ENCODE data around the gene PPARG.

Gene PPARG

GRCh38 chr3:12286927-12287726 is 1.7 kb upstream of the PPARG start:
- no peak for TF ChIP-seq CTCF (IDR thresholded peaks at IDR 0.05; ENCODE audit: borderline replicate concordance, control extremely low read depth, extremely low read depth, insufficient read depth, missing control alignments)
- in situ Hi-C loops (cut with MboI; ENCODE audit: low sequenced_read_pairs, unreplicated experiment): no loop called here
- DNase-seq (ENCODE audit: low spot score): no peak

- in situ Hi-C loops (cut with MboI; ENCODE audit: low sequenced_read_pairs, unreplicated experiment): no loop called here
- TF ChIP-seq CTCF (IDR thresholded peaks at IDR 0.05; ENCODE audit: borderline replicate concordance, control extremely low read depth, extremely low read depth, insufficient read depth, missing control alignments): no peak
- DNase-seq (ENCODE audit: low spot score): peak; percentile 39
Observed at GRCh38 chr3:12287727-12288181, 1.1 kb upstream of the PPARG start.

GRCh38 chr3:12289524-12289923 is 654 bp downstream of the PPARG start:
- TF ChIP-seq CTCF (IDR thresholded peaks at IDR 0.05; ENCODE audit: borderline replicate concordance, control extremely low read depth, extremely low read depth, insufficient read depth, missing control alignments): no peak
- DNase-seq (ENCODE audit: low spot score): no peak
- in situ Hi-C loops (cut with MboI; ENCODE audit: low sequenced_read_pairs, unreplicated experiment): no loop called here

- no peak for DNase-seq (ENCODE audit: low spot score)
- in situ Hi-C loops (cut with MboI; ENCODE audit: low sequenced_read_pairs, unreplicated experiment): no loop called here
- no peak for TF ChIP-seq CTCF (IDR thresholded peaks at IDR 0.05; ENCODE audit: borderline replicate concordance, control extremely low read depth, extremely low read depth, insufficient read depth, missing control alignments)
Observed at GRCh38 chr3:12292770-12293169, 3.9 kb downstream of the PPARG start.

GRCh38 chr3:12294885-12295580 is 6.2 kb downstream of the PPARG start:
- in situ Hi-C loops (cut with MboI; ENCODE audit: low sequenced_read_pairs, unreplicated experiment): no loop called here
- no peak for TF ChIP-seq CTCF (IDR thresholded peaks at IDR 0.05; ENCODE audit: borderline replicate concordance, control extremely low read depth, extremely low read depth, insufficient read depth, missing control alignments)
- DNase-seq (ENCODE audit: low spot score): no peak

GRCh38 chr3:12296511-12296910 is 7.6 kb downstream of the PPARG start:
- in situ Hi-C loops (cut with MboI; ENCODE audit: low sequenced_read_pairs, unreplicated experiment): no loop called here
- no peak for DNase-seq (ENCODE audit: low spot score)
- no peak for TF ChIP-seq CTCF (IDR thresholded peaks at IDR 0.05; ENCODE audit: borderline replicate concordance, control extremely low read depth, extremely low read depth, insufficient read depth, missing control alignments)
